Measurements from ENCODE around the gene CILP2. TPM values are rescaled to one million over a fixed set of nuclear protein-coding genes. Genes with fewer than 3 reads are reported as not detected.

Gene CILP2
- total RNA-seq, 4 donors from 2014 or later, result 0.19 to 0.27 TPM; not detected in 2

- H3K4me3 ChIP-seq, result no peak overlapping the region
- peaks cover 0 to 12% of the 10 kb centered on the region in 2 donors for H3K36me3 ChIP-seq
- TF ChIP-seq EP300 (IDR thresholded peaks at IDR 0.05), result no peak
- TF ChIP-seq POLR2A (IDR thresholded peaks at IDR 0.05), result no peak
- TF ChIP-seq, protein P1, sequence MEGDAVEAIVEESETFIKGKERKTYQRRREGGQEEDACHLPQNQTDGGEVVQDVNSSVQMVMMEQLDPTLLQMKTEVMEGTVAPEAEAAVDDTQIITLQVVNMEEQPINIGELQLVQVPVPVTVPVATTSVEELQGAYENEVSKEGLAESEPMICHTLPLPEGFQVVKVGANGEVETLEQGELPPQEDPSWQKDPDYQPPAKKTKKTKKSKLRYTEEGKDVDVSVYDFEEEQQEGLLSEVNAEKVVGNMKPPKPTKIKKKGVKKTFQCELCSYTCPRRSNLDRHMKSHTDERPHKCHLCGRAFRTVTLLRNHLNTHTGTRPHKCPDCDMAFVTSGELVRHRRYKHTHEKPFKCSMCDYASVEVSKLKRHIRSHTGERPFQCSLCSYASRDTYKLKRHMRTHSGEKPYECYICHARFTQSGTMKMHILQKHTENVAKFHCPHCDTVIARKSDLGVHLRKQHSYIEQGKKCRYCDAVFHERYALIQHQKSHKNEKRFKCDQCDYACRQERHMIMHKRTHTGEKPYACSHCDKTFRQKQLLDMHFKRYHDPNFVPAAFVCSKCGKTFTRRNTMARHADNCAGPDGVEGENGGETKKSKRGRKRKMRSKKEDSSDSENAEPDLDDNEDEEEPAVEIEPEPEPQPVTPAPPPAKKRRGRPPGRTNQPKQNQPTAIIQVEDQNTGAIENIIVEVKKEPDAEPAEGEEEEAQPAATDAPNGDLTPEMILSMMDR (IDR thresholded peaks at IDR 0.05), result no peak
- no peak for TF ChIP-seq POLR2AphosphoS5 (IDR thresholded peaks at IDR 0.05)
- H3K27me3 ChIP-seq, result peaks cover 16% of the 10 kb centered on the region
- no peak overlapping the region for H3K27ac ChIP-seq
- H3K9me3 ChIP-seq, result no peaks in the 10 kb centered on the region
- 81% methylated on average over 5 of the region's 6 CpGs; no CpG with 5 or more reads in 1 of the 2 donors for WGBS, 2 donors (ENCODE audit: low coverage in 1 of 2)
- ATAC-seq, result no peak
- H3K4me1 ChIP-seq, result peaks cover 0 to 38% (median 9%) of the 10 kb centered on the region in 3 donors
These were observed 4.2 kb upstream of the CILP2 start for GRCh38 chr19:19533841-19534240.

DNA sequence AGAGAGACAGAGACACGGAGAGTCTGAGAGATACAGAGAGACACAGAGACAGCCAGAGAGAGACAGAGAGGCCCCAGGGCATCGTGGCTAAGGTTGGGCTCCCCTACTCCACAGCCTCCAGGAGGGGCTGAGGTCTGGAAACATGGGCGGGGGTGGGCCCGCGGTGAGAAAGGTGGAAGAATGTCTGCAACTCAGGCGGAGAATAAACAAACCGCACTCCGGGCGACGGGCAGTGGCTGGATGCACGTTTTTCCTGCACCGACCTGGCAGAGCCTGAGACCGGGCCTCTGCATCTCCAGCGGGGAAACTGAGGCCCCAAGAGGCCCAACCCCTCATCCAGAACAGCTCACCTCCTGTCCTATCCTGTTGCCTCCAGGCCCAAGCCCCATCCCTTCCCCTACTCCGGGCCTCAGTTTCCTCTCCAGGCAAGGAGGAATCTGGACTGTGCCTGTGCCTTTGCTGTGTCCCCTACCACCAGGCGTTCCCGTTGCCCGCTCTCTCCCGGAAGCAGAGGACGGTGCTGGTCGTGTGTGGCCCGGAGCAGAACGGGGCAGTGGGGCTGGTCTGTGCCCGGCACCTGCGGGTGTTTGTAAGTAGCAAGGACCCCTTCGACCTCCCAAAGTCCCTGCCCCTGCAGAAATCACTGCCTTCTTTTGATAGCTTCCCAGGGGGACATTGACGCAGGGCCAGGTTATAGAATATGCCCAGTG lies 3.4 kb upstream of the CILP2 start:
- H3K27ac ChIP-seq, result no peak overlapping the region
- no peaks in the 10 kb centered on the region for H3K9me3 ChIP-seq
- no peak overlapping the region for H3K4me3 ChIP-seq
- no peak for ATAC-seq
- peaks cover 0 to 12% of the 10 kb centered on the region in 2 donors for H3K36me3 ChIP-seq
- WGBS, 2 donors (ENCODE audit: low coverage in 1 of 2), result 46% methylated on average over 9 of the region's 27 CpGs; no CpG with 5 or more reads in 1 of the 2 donors
- peaks cover 0 to 35% (median 9%) of the 10 kb centered on the region in 3 donors for H3K4me1 ChIP-seq
- TF ChIP-seq POLR2A (IDR thresholded peaks at IDR 0.05), result no peak
- no peak for TF ChIP-seq EP300 (IDR thresholded peaks at IDR 0.05)
- TF ChIP-seq, protein P1 (IDR thresholded peaks at IDR 0.05), result no peak
- no peak for TF ChIP-seq POLR2AphosphoS5 (IDR thresholded peaks at IDR 0.05)
- peaks cover 25% of the 10 kb centered on the region for H3K27me3 ChIP-seq

DNA sequence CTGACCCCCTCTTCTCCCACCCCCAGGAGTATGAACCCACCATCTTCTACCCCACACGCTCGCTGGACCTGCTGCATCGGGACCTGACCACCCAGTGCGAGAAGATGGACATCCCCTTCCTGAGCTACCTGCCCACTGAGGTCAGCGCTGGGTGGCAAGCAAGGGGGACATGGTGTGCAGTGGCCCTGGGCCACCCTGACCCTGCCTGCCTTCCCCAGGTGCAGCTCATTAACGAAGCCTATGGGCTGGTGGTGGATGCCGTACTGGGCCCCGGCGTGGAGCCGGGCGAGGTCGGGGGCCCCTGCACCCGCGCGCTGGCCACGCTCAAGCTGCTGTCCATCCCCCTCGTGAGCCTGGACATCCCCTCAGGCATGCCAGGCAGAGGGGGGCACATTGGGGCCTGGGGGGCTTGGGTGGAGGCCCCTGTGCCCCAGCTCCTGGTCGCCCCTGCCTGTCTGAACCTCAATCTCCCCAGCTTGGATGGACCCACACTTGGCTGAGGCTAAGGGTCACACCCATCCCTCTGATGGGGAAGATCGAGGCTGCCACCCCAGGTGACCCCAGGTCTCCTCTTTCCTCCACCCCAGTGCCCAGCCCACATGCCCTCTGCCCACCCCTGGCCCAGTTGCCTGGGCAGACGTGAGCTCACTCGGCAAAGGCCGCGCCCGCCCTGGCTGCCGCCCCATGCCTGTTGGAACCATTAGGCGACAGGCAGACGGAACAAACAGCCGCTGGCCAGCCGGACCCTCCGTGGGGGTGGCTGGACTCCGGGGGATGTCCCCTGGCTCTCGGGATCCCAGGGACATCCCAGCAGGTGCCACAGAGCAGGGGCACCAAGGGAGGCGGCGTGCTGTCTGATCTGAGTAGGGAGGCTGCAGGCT lies 2.5 kb upstream of the CILP2 start:
- WGBS, 2 donors (ENCODE audit: low coverage in 1 of 2), result 81 to 100% methylated on average over 5 to 6 of the region's 34 CpGs
- ATAC-seq, result no peak
- peaks cover 0 to 43% (median 15%) of the 10 kb centered on the region in 3 donors for H3K4me1 ChIP-seq
- no peak overlapping the region for H3K27ac ChIP-seq
- H3K4me3 ChIP-seq, result no peak overlapping the region
- H3K9me3 ChIP-seq, result peaks cover 0 to 5% (median 0%) of the 10 kb centered on the region in 3 donors
- H3K27me3 ChIP-seq, result peaks cover 33% of the 10 kb centered on the region
- H3K36me3 ChIP-seq, result peaks cover 0 to 12% of the 10 kb centered on the region in 2 donors
- TF ChIP-seq POLR2A (IDR thresholded peaks at IDR 0.05), result no peak
- no peak for TF ChIP-seq POLR2AphosphoS5 (IDR thresholded peaks at IDR 0.05)
- no peak for TF ChIP-seq EP300 (IDR thresholded peaks at IDR 0.05)
- TF ChIP-seq, protein P1 (IDR thresholded peaks at IDR 0.05), result no peak

DNA sequence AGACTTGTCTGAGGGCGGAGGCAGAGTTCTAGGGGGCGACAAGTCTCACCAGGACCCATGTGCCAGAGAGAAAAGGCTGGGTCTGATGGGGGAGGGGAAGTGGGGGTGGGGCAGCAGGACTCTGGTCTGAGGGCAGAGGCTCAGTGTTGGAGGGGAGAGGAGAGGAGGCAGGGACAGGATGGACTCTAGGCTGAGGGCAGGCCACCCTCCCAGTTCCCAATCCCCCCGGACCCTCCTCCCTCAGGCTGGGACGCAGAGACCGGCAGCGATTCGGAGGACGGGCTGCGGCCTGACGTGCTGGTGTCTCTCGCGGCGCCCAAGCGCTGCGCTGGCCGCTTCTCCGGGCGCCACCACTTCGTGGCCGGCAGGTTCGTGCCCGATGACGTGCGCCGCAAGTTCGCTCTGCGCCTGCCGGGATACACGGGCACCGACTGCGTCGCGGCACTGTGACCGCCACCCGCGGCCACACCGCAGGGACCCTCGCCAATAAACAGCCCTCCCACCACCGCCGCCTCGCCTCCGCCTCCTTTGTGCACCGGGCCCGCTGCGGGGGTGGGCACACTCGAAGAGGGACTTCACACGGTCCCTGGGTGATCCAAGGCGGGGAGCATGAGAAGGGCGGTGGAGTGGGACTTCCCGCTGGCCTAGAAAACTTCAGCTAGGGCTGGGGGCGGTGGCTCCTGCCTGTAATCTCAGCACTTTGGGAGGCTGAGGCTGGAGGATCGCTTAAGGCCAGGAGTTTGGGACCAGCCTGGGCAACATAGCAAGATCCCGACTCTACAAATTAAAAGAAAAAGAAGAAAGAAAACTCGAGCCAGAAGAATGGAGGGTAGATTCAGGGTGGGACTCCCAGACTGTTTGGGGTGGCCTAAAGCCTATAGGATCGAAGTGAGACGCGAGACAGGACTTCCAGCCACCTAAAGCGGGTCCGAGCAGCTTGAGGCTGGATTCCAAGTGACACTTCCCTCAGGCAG lies 703 bp upstream of the CILP2 start:
- peaks cover 51% of the 10 kb centered on the region for H3K27me3 ChIP-seq

More for the DNA sequence above, 703 bp upstream of the CILP2 start:
- TF ChIP-seq EP300 (IDR thresholded peaks at IDR 0.05) (no peak), POLR2AphosphoS5 (IDR thresholded peaks at IDR 0.05) (no peak), POLR2A (IDR thresholded peaks at IDR 0.05) (no peak)
- TF ChIP-seq, protein P1 (IDR thresholded peaks at IDR 0.05), result no peak
- peak overlapping the region in 1 of 2 donors; percentile 41 for H3K4me3 ChIP-seq
- WGBS, 2 donors (ENCODE audit: low coverage in 1 of 2), result 14 to 57% methylated on average over 3 to 10 of the region's 59 CpGs
- peaks cover 0 to 6% (median 0%) of the 10 kb centered on the region in 3 donors for H3K9me3 ChIP-seq
- no peak for ATAC-seq
- H3K36me3 ChIP-seq, result peaks cover 0 to 12% of the 10 kb centered on the region in 2 donors
- no peak overlapping the region for H3K27ac ChIP-seq
- peaks cover 0 to 50% (median 22%) of the 10 kb centered on the region in 3 donors for H3K4me1 ChIP-seq
